HepG2 (cell line): ENCODE results near the gene SDR9C7. TPM values are rescaled to one million over a fixed set of nuclear protein-coding genes. Genes with fewer than 3 reads are reported as not detected.
"Not testable (repeated sequence)": the region's sequence is repeated elsewhere in the genome, so short reads cannot be mapped to it uniquely, and the experiment has no call there.

Source experiments
- ATAC-seq: fragments of 200-7000 bp; cut with Tn5 transposase; 3 replicates; pipeline ENCODE4 v1.9.1; 2020; ENCODE audit warnings: mild to moderate bottlenecking, moderate library complexity
- BruUV-seq: library from RNA; stranded (reverse); fragments of 400-500 nt; replicated peaks from 2 replicates; lab custom pipeline; 2021; lab: Mats Ljungman, UMichigan
- CTCF ChIA-PET: fragments of 300-600 bp; formaldehyde crosslinking; extraction: SDS; loops from one replicate; lab custom pipeline; 2021; ENCODE audit warnings: low total read pairs, inconsistent platforms, low intra/inter-chr PET ratio; lab: Yijun Ruan, JAX
- POLR2A ChIA-PET: fragments of 350-600 bp; sonication (Branson Sonifier 250); formaldehyde crosslinking; loops from one replicate; lab custom pipeline; 2020; ENCODE audit warnings: antibody characterized with exemption, inconsistent platforms; lab: Yijun Ruan, JAX
- DNase-seq: peaks from one replicate; pipeline ENCODE4 v3.0.0-alpha.2; 2015; ENCODE audit warnings: low spot score
- FAIRE-seq: peaks from 3 replicates; lab custom pipeline; 2011; peaks lifted over from hg19 to GRCh38; lab: Jason Lieb, UNC
- H2AFZ ChIP-seq: one replicate; pipeline ENCODE4 v1.6.1; 2011; ENCODE audit warnings: low read length, inconsistent platforms
- H3K27ac ChIP-seq: fragments of 300-600 bp; 3 replicates; pipeline ENCODE4 v1.8.0; 2011; ENCODE audit warnings: mixed run types, mild to moderate bottlenecking, mixed read lengths, low read length, inconsistent platforms; ENCODE audit not compliant: insufficient read depth; ENCODE audit errors: extremely low read length
- H3K27me3 ChIP-seq, 2 experiments: fragments of 200-600 bp in 1 of 2; 2 replicates in 1 of 2; 3 replicates in 1 of 2; pipeline versions ENCODE4 v1.6.0 to v1.8.0; 2011; ENCODE audit warnings: low read length in 2 of 2, mild to moderate bottlenecking in 2 of 2, moderate library complexity in 2 of 2, inconsistent platforms in 1 of 2; ENCODE audit not compliant: insufficient read depth in 2 of 2, control insufficient read depth in 1 of 2
- H3K36me3 ChIP-seq, 2 experiments: fragments of 200-600 bp in 1 of 2; replicated peaks in 1 of 2; 2 replicates in 1 of 2; 3 replicates in 1 of 2; pipeline versions ENCODE4 v1.5.1 to v1.8.0; 2011; ENCODE audit warnings: low read length in 2 of 2, inconsistent platforms in 1 of 2; ENCODE audit not compliant: insufficient read depth in 2 of 2, control insufficient read depth in 1 of 2
- H3K4me1 ChIP-seq: 2 replicates; pipeline ENCODE4 v1.5.1; 2012; ENCODE audit warnings: low read length, inconsistent platforms; ENCODE audit not compliant: insufficient read depth
- H3K4me2 ChIP-seq: 2 replicates; pipeline ENCODE4 v1.6.0; 2011; ENCODE audit warnings: low read depth, low read length, inconsistent platforms
- H3K4me3 ChIP-seq, 3 experiments: fragments of 200-600 bp in 1 of 3; sonication (generic), shearing (Covaris generic) in 1 of 3; replicated peaks in 1 of 3; 2 replicates each; pipeline ENCODE4 v1.5.1; 2011 to 2016; ENCODE audit warnings: low read length in 3 of 3, inconsistent platforms in 2 of 3, low read depth in 2 of 3, mild to moderate bottlenecking in 2 of 3, control low read depth in 1 of 3, mixed read lengths in 1 of 3; ENCODE audit not compliant: insufficient read depth in 1 of 3
- H3K79me2 ChIP-seq: one replicate; pipeline ENCODE4 v1.6.1; 2011; ENCODE audit warnings: low read length, inconsistent platforms; ENCODE audit not compliant: insufficient read depth
- H3K9ac ChIP-seq: 2 replicates; pipeline ENCODE4 v1.6.0; 2011; ENCODE audit warnings: mild to moderate bottlenecking, low read depth, low read length, inconsistent platforms; ENCODE audit not compliant: insufficient read depth
- H3K9me3 ChIP-seq: 2 replicates; pipeline ENCODE4 v1.5.1; 2012; ENCODE audit warnings: mild to moderate bottlenecking, low read length
- H4K20me1 ChIP-seq: 2 replicates; pipeline ENCODE4 v1.6.0; 2011; ENCODE audit warnings: inconsistent platforms, mild to moderate bottlenecking, low read length, moderate library complexity; ENCODE audit not compliant: insufficient read depth
- AHDC1 ChIP-seq: sonication (generic); formaldehyde crosslinking; IDR thresholded peaks from 2 replicates; pipeline ENCODE4 v1.5.1; 2020; ENCODE audit warnings: mild to moderate bottlenecking, missing genetic modification reagents, borderline replicate concordance
- GLI4 ChIP-seq: sonication (generic); formaldehyde crosslinking; IDR thresholded peaks from 2 replicates; pipeline ENCODE4 v1.5.1; 2020; ENCODE audit warnings: missing genetic modification reagents, mild to moderate bottlenecking, moderate library complexity, borderline replicate concordance
- MAX ChIP-seq: IDR thresholded peaks from 2 replicates; pipeline ENCODE4 v1.6.1; 2012; ENCODE audit warnings: inconsistent platforms
- MXI1 ChIP-seq: IDR thresholded peaks from 3 replicates; pipeline ENCODE4 v1.6.1; 2012; ENCODE audit warnings: low read depth, low read length, inconsistent platforms, borderline replicate concordance
- NCOA2 ChIP-seq: sonication (generic); formaldehyde crosslinking; IDR thresholded peaks from 2 replicates; pipeline ENCODE4 v1.8.0; 2022; ENCODE audit warnings: inconsistent platforms
- PBX3 ChIP-seq: sonication (generic); formaldehyde crosslinking; IDR thresholded peaks from 2 replicates; pipeline ENCODE4 v1.8.1; 2023; ENCODE audit warnings: missing genetic modification reagents, inconsistent platforms, borderline replicate concordance
- PHF8 ChIP-seq: sonication (generic); formaldehyde crosslinking; IDR thresholded peaks from 2 replicates; pipeline ENCODE4 v1.5.0; 2020; ENCODE audit warnings: missing genetic modification reagents
- SNAPC2 ChIP-seq: sonication (generic); formaldehyde crosslinking; IDR thresholded peaks from 2 replicates; pipeline ENCODE4 v1.8.1; 2022; ENCODE audit warnings: mild to moderate bottlenecking, missing genetic modification reagents
- TOPORS ChIP-seq: sonication (generic); formaldehyde crosslinking; IDR thresholded peaks from 2 replicates; pipeline ENCODE4 v1.8.0; 2023; ENCODE audit warnings: mild to moderate bottlenecking, missing genetic modification reagents
- ZBTB49 ChIP-seq: sonication (generic); formaldehyde crosslinking; IDR thresholded peaks from 2 replicates; pipeline ENCODE4 v1.4.0; 2020; ENCODE audit warnings: missing genetic modification reagents, borderline replicate concordance
- ZFY ChIP-seq: sonication (generic); formaldehyde crosslinking; IDR thresholded peaks from 2 replicates; pipeline ENCODE4 v1.4.0; 2020; ENCODE audit warnings: missing genetic modification reagents
- ZNF138 ChIP-seq: sonication (generic); formaldehyde crosslinking; IDR thresholded peaks from 2 replicates; pipeline ENCODE4 v1.5.0; 2020; ENCODE audit warnings: mild to moderate bottlenecking, low read depth, missing genetic modification reagents
- WGBS: methylation state at CpG from one replicate; pipeline ENCODE4 v1.1.6; 2017; ENCODE audit warnings: low lambda C conversion rate; 5-methylcytosine and 5-hydroxymethylcytosine counted together
- in situ Hi-C: cut with HindIII; loops from 2 replicates; pipeline ENCODE4 v1.10.0; 2017; ENCODE audit warnings: low pct_unique_long_range_greater_than_20kb; ENCODE audit not compliant: extremely low pct_ligation_motif_present
- intact Hi-C: fragments of 100-400 bp; cut with micrococcal nuclease; formaldehyde crosslinking; loops from one replicate; pipeline ENCODE4 v1.10.0; 2022; ENCODE audit not compliant: unreplicated experiment
- polyA plus RNA-seq, 8 experiments: library from polyadenylated mRNA; depleted of rRNA in 3 of 8; stranded (reverse) in 7 of 8; unstranded in 1 of 8; fragments of >200 nt; fragmentation: Illumina TruSeq in 4 of 8; extraction: Trizol in 4 of 8; gene quantifications; 2 replicates each; pipeline versions ENCODE4 v1.2.1 to v1.2.3, GENCODE V29; 2011 to 2016; ENCODE audit warnings: low read depth in 4 of 8, missing spikeins in 1 of 8, mixed read lengths in 1 of 8; ENCODE audit not compliant: insufficient read depth in 1 of 8
- total RNA-seq, 5 experiments: library from RNA; depleted of rRNA; stranded (reverse); fragments of >200 nt; fragmentation: Illumina TruSeq; extraction: Trizol; gene quantifications; 2 replicates each; pipeline ENCODE4 v1.2.3, GENCODE V29; 2016; ENCODE audit warnings: low read depth in 1 of 5

The SDR9C7 gene
- total and polyA plus RNA-seq, 2 of the 13 experiments (the other 11 are each of a cell fraction or from before 2014, with no cell fraction given) = 0.04 TPM; not detected in 1

- peak; percentile 39; the same call in 1 of the 2 replicates for TF ChIP-seq PHF8 (CRISPR knock-in tag)
- peak; percentile 97; the same call in 1 of the 2 replicates for TF ChIP-seq AHDC1 (CRISPR knock-in tag)
- TF ChIP-seq ZBTB49 (CRISPR knock-in tag) = no peak
- TF ChIP-seq PBX3 = no peak
- peak; percentile 40; the same call in 1 of the 2 replicates for TF ChIP-seq MAX
- no peak for TF ChIP-seq ZNF138 (CRISPR knock-in tag)
- TF ChIP-seq ZFY = 0 out of 2 replicates have a peak, but pooled peaks have one; percentile 13
- TF ChIP-seq SNAPC2 (CRISPR knock-in tag) = 0 out of 2 replicates have a peak, but pooled peaks have one; percentile 53
- peak; percentile 46; the same call in 1 of the 3 replicates for TF ChIP-seq MXI1
- TF ChIP-seq GLI4 (CRISPR knock-in tag) = no peak
- TF ChIP-seq NCOA2 = peak; percentile 91
- TF ChIP-seq TOPORS (CRISPR knock-in tag) = peak; percentile 33
Observed at GRCh38 chr12:56941299-56942017, 7.2 kb upstream of the SDR9C7 start (continued).

GRCh38 chr12:56940942-56941298, 6.7 kb upstream of the SDR9C7 start:
- Histone ChIP-seq H3K27ac (peak overlapping the region; percentile 89), H3K4me1 (peaks cover 32% of the 10 kb centered on the region)
- H3K36me3 ChIP-seq, in situ Hi-C loops, BruUV-seq, POLR2A ChIA-PET, H3K4me2 ChIP-seq, ATAC-seq, H3K9me3 ChIP-seq, DNase-seq, H3K4me3 ChIP-seq, H2AFZ ChIP-seq, H3K79me2 ChIP-seq, H4K20me1 ChIP-seq, H3K27me3 ChIP-seq, H3K9ac ChIP-seq, intact Hi-C loops: not testable (repeated sequence)
- no CpG with 5 or more reads among the region's 4 CpGs for WGBS
- FAIRE-seq = peak; percentile 46
- CTCF ChIA-PET = interaction anchor here (1.6 kb wide), 1 partner anchor 15 kb away, joined by 3 read pairs; no protein-coding TSS in a partner anchor
